Epithelial cell of esophagus (primary cell): ENCODE measurements around the gene COQ5.
A peak's percentile ranks its signal among the peaks of the same experiment; 100 is the strongest.

Experiments used
- DNase-seq: peaks from one replicate; pipeline ENCODE4 v3.0.0; 2010; ENCODE audit warnings: low read depth
- H3K4me3 ChIP-seq: 2 replicates; pipeline ENCODE4 v1.5.1; 2011; ENCODE audit warnings: mild to moderate bottlenecking, low read length, control low read depth
- TF ChIP-seq, protein P1 (sequence below): IDR thresholded peaks from 2 replicates; pipeline ENCODE4 v1.5.1; 2011; ENCODE audit warnings: low read depth, mild to moderate bottlenecking, low read length, control low read depth, inconsistent platforms; ENCODE audit not compliant: insufficient read depth; ENCODE audit errors: missing control alignments

Gene COQ5

DNA sequence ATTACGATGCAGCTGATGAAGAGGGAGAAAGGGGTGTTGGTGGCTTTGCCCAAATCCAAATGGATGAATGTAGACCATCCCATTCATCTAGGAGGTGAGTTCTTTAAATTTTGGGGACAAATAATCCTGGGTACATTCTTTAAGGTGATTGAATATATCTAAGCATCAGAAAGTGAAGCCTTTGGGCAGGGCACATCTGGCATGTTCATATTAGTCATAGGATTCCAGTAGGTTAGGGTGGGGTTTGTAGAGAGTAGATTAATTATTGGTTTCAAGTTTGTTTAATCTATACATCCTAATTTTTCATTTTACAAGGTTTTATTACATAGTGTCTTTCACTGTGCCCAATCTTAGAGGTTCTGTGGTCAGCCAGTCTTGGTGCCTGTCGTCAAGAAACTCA lies 28.6 kb upstream of the COQ5 start:
- TF ChIP-seq, protein P1, sequence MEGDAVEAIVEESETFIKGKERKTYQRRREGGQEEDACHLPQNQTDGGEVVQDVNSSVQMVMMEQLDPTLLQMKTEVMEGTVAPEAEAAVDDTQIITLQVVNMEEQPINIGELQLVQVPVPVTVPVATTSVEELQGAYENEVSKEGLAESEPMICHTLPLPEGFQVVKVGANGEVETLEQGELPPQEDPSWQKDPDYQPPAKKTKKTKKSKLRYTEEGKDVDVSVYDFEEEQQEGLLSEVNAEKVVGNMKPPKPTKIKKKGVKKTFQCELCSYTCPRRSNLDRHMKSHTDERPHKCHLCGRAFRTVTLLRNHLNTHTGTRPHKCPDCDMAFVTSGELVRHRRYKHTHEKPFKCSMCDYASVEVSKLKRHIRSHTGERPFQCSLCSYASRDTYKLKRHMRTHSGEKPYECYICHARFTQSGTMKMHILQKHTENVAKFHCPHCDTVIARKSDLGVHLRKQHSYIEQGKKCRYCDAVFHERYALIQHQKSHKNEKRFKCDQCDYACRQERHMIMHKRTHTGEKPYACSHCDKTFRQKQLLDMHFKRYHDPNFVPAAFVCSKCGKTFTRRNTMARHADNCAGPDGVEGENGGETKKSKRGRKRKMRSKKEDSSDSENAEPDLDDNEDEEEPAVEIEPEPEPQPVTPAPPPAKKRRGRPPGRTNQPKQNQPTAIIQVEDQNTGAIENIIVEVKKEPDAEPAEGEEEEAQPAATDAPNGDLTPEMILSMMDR: no peak

DNA sequence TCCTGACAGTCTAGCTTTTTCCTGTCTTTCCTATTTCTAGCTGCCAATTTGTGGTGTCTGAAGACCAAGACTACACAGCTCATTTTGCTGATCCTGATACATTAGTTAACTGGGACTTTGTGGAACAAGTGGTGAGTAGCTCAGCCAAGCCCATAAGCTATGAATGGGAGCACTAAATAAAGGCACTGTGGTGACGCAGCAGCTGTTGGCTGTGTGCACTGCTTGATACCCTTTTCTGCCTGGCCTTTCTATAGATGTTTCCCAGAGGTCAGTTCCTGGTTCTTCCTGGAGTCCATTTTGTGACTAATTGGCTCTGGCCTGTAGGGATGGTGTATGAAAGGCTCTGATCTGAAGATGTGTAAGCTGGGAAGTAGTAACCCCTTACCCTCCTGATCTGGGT lies 25.7 kb upstream of the COQ5 start:
- TF ChIP-seq, protein P1: no peak
- H3K4me3 ChIP-seq: no peak overlapping the region
- no peak for DNase-seq

More for the DNA sequence above, 28.6 kb upstream of the COQ5 start:
- no peak overlapping the region for H3K4me3 ChIP-seq
- no peak for DNase-seq

DNA sequence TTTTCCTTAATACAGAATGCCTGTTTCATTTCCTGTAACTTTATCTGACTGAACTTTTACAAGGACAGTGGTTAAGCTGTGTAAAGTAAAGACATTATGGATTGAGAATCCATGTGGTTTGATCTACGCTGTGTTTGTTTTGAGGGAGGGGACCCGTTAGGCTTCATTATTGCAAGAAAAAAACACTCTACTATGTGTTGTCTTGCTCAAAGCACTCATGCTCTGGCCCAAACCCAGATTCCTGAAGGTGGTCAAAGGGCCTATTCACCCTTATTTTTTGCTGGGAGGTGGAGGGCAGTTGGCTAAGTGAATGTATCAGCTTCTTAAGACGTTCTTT lies 17.1 kb upstream of the COQ5 start:
- TF ChIP-seq, protein P1: no peak
- no peak for DNase-seq
- no peak overlapping the region for H3K4me3 ChIP-seq

DNA sequence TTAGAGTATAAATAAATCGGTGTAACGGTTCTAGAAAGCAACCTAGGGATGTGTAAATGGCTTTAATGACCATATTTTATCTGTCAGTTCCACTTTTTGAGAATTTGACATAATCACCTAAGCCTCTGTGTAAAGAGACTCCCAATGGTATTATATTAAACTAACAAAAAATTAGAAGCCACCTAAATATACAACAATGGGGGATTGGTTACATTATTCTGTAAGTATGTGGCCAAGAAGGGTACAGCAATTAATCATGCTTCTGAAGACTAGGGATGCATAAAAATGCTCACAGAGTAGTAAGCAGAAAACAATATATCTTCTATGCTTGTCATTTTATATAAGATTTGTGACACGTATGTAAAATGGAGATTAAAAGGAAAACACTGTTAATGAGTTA lies 15.7 kb upstream of the COQ5 start:
- TF ChIP-seq, protein P1: no peak
- no peak overlapping the region for H3K4me3 ChIP-seq
- no peak for DNase-seq

DNA sequence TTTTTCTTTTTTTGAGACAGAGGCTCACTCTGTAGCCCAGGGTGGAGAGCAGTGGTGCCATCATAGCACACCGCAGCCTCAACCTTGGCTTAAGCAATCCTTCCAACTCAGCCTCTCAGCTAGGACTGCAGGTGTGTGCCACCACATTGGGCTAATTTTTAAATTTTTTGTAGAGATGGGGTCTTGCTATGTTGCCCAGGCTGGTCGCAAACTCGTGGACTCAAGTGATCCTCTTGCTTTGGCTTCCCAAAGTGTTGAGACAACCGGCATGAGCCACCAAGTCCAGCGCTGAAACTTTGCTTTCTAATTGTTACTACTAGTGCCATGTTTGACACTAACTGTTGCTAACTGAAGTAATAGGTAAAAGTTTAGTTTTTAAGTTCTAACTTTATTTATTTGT lies 13.2 kb upstream of the COQ5 start:
- TF ChIP-seq, protein P1: no peak
- no peak overlapping the region for H3K4me3 ChIP-seq
- no peak for DNase-seq

DNA sequence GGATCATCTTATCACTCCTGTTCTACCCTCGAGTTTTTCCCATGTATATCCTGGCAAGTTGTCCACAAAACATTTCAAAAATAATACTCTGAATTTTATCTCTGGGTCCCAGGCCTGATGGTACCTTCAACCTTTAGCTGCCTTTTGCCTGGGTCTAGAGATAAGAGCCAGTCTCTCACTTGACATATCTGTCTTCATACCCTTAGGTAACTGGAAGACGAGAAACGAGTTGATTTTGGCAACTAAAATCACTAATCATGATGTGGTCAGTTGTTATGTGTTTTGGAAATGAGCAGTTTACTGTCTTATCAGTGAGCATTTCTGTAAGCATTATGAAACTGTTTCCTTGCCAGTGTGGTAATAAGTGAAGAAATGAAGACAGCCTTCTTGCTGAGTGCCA lies 11.5 kb upstream of the COQ5 start:
- TF ChIP-seq, protein P1: no peak
- no peak for DNase-seq
- H3K4me3 ChIP-seq: no peak overlapping the region

DNA sequence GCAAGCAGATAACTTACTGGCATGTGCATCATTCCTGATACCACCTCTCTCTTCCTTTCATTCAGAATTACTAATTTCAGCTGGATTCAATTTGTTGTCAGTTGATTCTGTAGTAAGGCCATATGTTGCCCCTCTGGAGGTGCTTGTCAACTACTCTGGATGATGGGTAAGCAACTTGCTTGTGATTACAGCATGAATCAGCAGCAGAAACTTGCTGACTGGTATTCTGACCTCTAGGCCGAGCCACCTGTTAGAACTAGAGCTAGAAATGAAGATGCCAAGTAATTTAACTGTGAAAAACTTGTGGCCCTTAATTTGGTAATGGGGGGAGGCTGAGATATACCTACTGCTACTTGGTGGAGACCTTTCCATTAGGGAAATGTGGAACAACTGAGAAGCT lies 10.3 kb upstream of the COQ5 start:
- TF ChIP-seq, protein P1: no peak
- DNase-seq: peak; percentile 65
- no peak overlapping the region for H3K4me3 ChIP-seq
